ENCODE data around the gene HCN1. TPM values are rescaled to one million over a fixed set of nuclear protein-coding genes. Genes with fewer than 3 reads are reported as not detected.
"Not testable (repeated sequence)": the region's sequence is repeated elsewhere in the genome, so short reads cannot be mapped to it uniquely, and the experiment has no call there.

The HCN1 gene
- total RNA-seq, 1 donor from 2014 or later = not detected

DNA sequence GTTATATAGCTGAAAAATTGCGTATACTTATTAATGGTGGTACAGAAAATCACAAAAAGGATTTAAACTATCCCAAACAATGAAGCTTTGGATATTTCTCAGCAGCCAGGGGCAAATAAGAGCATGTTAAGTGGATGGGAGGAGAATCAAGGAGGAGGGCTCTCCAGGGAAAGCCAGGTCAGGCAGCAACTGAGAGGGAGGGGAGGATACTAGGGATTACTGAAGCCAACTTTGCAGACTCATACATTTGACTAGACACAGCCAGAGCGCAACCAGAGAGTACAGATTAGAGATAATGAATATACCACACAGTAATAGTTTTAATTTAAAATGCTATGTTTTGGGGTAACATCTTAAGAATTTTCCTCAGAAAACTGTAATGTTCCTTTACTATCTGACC is 360.2 kb downstream of the HCN1 start:
- no peaks in the 10 kb centered on the region for H3K9me3 Mint-ChIP-seq (ENCODE audit: unreplicated experiment)
- H3K27ac Mint-ChIP-seq (ENCODE audit: unreplicated experiment) = no peak overlapping the region
- no peak overlapping the region for H3K4me3 Mint-ChIP-seq (ENCODE audit: unreplicated experiment)

DNA sequence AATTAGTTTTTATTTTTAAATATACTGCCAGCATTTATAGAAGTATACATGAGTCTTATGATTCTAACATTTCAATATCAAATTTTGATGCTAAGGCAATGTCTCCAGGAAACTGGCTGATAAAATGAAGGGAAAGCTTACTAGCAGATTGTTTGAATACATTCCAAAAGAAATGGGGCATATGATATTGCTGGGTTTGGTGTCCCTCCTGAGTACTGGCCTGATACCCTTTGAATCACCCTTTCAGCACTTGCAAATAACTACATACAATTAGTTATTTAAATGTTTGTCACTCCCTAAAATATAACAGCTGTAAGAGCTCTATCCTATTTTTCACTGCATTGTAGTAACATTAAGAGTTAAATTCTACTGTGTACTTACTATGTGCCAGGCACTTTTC is 360.8 kb downstream of the HCN1 start:
- no peak for DNase-seq (ENCODE audit: low spot score)
- TF ChIP-seq, protein P1, sequence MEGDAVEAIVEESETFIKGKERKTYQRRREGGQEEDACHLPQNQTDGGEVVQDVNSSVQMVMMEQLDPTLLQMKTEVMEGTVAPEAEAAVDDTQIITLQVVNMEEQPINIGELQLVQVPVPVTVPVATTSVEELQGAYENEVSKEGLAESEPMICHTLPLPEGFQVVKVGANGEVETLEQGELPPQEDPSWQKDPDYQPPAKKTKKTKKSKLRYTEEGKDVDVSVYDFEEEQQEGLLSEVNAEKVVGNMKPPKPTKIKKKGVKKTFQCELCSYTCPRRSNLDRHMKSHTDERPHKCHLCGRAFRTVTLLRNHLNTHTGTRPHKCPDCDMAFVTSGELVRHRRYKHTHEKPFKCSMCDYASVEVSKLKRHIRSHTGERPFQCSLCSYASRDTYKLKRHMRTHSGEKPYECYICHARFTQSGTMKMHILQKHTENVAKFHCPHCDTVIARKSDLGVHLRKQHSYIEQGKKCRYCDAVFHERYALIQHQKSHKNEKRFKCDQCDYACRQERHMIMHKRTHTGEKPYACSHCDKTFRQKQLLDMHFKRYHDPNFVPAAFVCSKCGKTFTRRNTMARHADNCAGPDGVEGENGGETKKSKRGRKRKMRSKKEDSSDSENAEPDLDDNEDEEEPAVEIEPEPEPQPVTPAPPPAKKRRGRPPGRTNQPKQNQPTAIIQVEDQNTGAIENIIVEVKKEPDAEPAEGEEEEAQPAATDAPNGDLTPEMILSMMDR (IDR thresholded peaks at IDR 0.05; ENCODE audit: unreplicated experiment) = no peak
- Mint-ChIP-seq H3K4me1 (ENCODE audit: unreplicated experiment) (no peaks in the 10 kb centered on the region), H3K27ac (ENCODE audit: unreplicated experiment) (no peak overlapping the region), H3K36me3 (ENCODE audit: low read depth, unreplicated experiment) (no peaks in the 10 kb centered on the region), H3K9me3 (ENCODE audit: unreplicated experiment) (no peaks in the 10 kb centered on the region), H3K4me3 (ENCODE audit: unreplicated experiment) (no peak overlapping the region), H3K27me3 (ENCODE audit: unreplicated experiment) (peaks cover under 1% of the 10 kb centered on the region)

More for the DNA sequence above, 360.2 kb downstream of the HCN1 start:
- Mint-ChIP-seq H3K4me1 (ENCODE audit: unreplicated experiment) (no peaks in the 10 kb centered on the region), H3K27me3 (ENCODE audit: unreplicated experiment) (peaks cover 1% of the 10 kb centered on the region), H3K36me3 (ENCODE audit: low read depth, unreplicated experiment) (no peaks in the 10 kb centered on the region)
- DNase-seq (ENCODE audit: low spot score) = no peak
- TF ChIP-seq, protein P1 (IDR thresholded peaks at IDR 0.05; ENCODE audit: unreplicated experiment) = no peak

DNA sequence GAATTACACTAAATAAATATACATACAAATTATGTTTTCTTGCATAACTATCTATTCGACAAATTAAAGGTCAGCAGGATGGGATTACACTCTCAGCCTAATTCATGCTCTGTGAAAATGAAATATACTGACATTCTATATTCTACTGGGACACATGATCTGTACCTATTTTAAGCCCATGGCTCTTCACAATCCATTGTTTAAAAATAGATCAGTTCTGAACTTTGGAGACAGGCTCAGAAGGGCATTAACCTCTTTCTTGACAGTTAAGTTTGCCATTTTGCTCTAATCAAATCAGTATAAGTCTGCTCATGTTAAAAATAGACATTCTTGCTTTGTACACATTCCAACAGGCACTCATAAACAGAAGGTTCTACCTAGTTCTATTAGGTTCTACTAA is 361.2 kb downstream of the HCN1 start:
- Mint-ChIP-seq H3K27ac (ENCODE audit: unreplicated experiment) (no peak overlapping the region), H3K9me3 (ENCODE audit: unreplicated experiment) (no peaks in the 10 kb centered on the region), H3K36me3 (ENCODE audit: low read depth, unreplicated experiment) (no peaks in the 10 kb centered on the region), H3K27me3 (ENCODE audit: unreplicated experiment) (no peaks in the 10 kb centered on the region), H3K4me3 (ENCODE audit: unreplicated experiment) (no peak overlapping the region), H3K4me1 (ENCODE audit: unreplicated experiment) (no peaks in the 10 kb centered on the region)
- DNase-seq (ENCODE audit: low spot score) = no peak
- TF ChIP-seq, protein P1 (IDR thresholded peaks at IDR 0.05; ENCODE audit: unreplicated experiment) = no peak

DNA sequence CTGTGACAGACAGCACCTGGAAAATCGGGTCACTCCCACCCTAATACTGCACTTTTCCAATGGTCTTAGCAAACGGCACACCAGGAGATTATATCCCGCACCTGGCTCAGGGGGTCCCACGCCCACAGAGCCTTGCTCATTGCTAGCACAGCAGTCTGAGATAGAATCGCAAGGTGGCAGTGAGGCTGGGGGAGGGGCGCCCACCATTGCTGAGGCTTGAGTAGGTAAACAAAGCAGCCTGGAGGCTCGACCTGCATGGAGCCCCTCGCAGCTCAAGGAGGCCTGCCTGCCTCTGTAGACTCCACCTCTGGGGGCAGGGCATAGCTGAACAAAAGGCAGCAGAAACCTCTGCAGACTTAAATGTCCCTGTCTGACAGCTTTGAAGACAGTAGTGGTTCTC is 383.6 kb downstream of the HCN1 start:
- H3K4me1 Mint-ChIP-seq (ENCODE audit: unreplicated experiment); H3K36me3 Mint-ChIP-seq (ENCODE audit: low read depth, unreplicated experiment); H3K27ac Mint-ChIP-seq (ENCODE audit: unreplicated experiment); DNase-seq (ENCODE audit: low spot score); H3K9me3 Mint-ChIP-seq (ENCODE audit: unreplicated experiment); H3K4me3 Mint-ChIP-seq (ENCODE audit: unreplicated experiment); H3K27me3 Mint-ChIP-seq (ENCODE audit: unreplicated experiment): not testable (repeated sequence)

DNA sequence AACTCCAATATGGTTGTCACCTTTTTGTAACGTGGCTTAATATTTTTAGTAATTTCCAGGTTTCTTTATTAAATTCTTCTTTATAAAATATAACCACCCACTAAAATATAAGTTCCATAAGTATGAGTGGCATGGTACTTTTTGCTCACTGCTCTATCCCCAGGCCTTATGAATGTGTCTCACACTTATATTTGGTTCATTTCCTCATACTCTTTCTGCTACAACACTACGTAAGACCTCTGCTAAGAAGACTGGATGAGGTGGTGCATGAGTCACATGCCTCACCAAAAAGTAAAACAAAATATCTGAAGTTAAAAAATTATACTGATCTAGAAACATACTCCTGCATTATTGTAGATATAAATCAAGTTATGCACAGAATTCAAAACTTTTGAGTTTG is 400.9 kb downstream of the HCN1 start:
- Mint-ChIP-seq H3K9me3 (ENCODE audit: unreplicated experiment) (no peaks in the 10 kb centered on the region), H3K36me3 (ENCODE audit: low read depth, unreplicated experiment) (peaks cover 3% of the 10 kb centered on the region)
- TF ChIP-seq, protein P1 (IDR thresholded peaks at IDR 0.05; ENCODE audit: unreplicated experiment) = no peak

DNA sequence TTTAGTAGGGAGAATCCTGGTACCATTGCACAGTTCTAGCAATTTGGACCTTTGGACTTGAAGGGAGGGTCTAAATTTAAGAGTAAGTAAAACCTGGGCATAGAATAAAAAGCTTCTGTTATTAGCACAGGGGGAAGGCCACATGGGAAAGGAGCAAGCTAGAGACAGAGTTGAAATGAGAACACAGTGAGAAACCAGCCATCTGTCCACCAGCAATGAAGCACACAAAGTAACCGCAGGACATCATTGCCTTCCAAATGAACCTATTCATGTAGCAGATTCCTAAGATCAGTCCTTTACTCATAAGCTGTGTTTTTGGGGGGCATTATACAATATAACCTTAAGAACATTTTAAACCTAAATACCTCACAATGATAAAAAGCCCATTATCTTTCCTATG is 407.4 kb downstream of the HCN1 start:
- Mint-ChIP-seq H3K27me3 (ENCODE audit: unreplicated experiment) (no peaks in the 10 kb centered on the region), H3K4me1 (ENCODE audit: unreplicated experiment) (no peaks in the 10 kb centered on the region), H3K4me3 (ENCODE audit: unreplicated experiment) (no peak overlapping the region), H3K36me3 (ENCODE audit: low read depth, unreplicated experiment) (no peaks in the 10 kb centered on the region), H3K27ac (ENCODE audit: unreplicated experiment) (no peak overlapping the region), H3K9me3 (ENCODE audit: unreplicated experiment) (no peaks in the 10 kb centered on the region)
- DNase-seq (ENCODE audit: low spot score) = no peak
- TF ChIP-seq, protein P1 (IDR thresholded peaks at IDR 0.05; ENCODE audit: unreplicated experiment) = no peak

More for the DNA sequence above, 400.9 kb downstream of the HCN1 start:
- Mint-ChIP-seq H3K4me1 (ENCODE audit: unreplicated experiment) (no peaks in the 10 kb centered on the region), H3K4me3 (ENCODE audit: unreplicated experiment) (no peak overlapping the region), H3K27me3 (ENCODE audit: unreplicated experiment) (no peaks in the 10 kb centered on the region), H3K27ac (ENCODE audit: unreplicated experiment) (no peak overlapping the region)
- no peak for DNase-seq (ENCODE audit: low spot score)

All from endothelial cell (in vitro differentiated cells).